Ascending aorta (tissue), 2 donors: ENCODE results near the gene POLG2. TPM values are rescaled to one million over a fixed set of nuclear protein-coding genes. Genes with fewer than 3 reads are reported as not detected.

Experiments used
- DNase-seq, 2 donors: peaks; one replicate each; pipeline ENCODE4 v3.0.0-alpha.2; 2019; ENCODE audit warnings: low spot score in 2 of 2
- H3K27ac ChIP-seq, 2 donors: fragments of 200-600 bp; sonication (generic); one replicate each; pipeline ENCODE4 v1.5.1; 2016 to 2017; ENCODE audit warnings: mild to moderate bottlenecking in 1 of 2
- H3K27me3 ChIP-seq: fragments of 200-600 bp; sonication (generic); one replicate; pipeline ENCODE4 v1.5.1; 2017
- H3K36me3 ChIP-seq, 2 donors: fragments of 200-600 bp; sonication (generic); one replicate each; pipeline ENCODE4 v1.5.1; 2016
- H3K4me1 ChIP-seq, 2 donors: fragments of 200-600 bp; sonication (generic); one replicate each; pipeline ENCODE4 v1.5.1; 2016 to 2017; ENCODE audit warnings: mild to moderate bottlenecking in 1 of 2
- H3K4me3 ChIP-seq, 2 donors: fragments of 200-600 bp; sonication (generic); one replicate each; pipeline ENCODE4 v1.5.1; 2016 to 2017; ENCODE audit warnings: mild to moderate bottlenecking in 1 of 2
- H3K9me3 ChIP-seq, 2 donors: fragments of 200-600 bp; sonication (generic); one replicate each; pipeline ENCODE4 v1.5.1; 2016
- CTCF ChIP-seq, 3 experiments: fragments of 200-600 bp in 2 of 3; fragments of 450-650 bp in 1 of 3; sonication (generic) in 2 of 3; IDR thresholded peaks; one replicate each; pipeline ENCODE4 v1.5.1; 2016 to 2019; ENCODE audit warnings: antibody characterized with exemption in 3 of 3, mild to moderate bottlenecking in 1 of 3, moderate library complexity in 1 of 3
- intact Hi-C: fragments of 100-400 bp; cut with DNase I; formaldehyde crosslinking; loops from one replicate; pipeline ENCODE4 v1.15.1; 2023
- total RNA-seq: library from RNA; depleted of rRNA; stranded (reverse); fragments of >200 nt; gene quantifications from one replicate; pipeline ENCODE4 v1.1.0, GENCODE V29; 2016

The POLG2 gene
- total RNA-seq, 1 donor from 2014 or later, result 1.5 TPM

DNA sequence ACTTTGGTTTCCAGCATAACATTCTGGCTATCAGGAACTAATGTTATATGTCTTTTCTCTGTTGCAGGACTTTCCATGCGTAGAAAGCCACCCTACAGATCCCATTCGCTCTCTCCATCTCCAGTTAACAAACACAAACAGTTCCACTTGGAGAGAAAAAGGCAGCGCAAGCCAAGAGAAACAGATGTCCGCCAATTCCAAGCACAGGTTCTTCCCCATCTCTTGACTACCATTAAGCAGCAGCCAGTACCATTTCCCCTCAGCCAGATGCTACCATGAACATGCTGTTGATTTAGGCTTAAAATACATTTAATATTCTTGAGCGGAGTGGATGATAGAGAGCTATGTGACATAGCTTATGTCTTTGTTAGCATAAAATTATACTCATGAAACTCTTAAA, 32.4 kb upstream of the POLG2 start:
- H3K27ac ChIP-seq, result no peak overlapping the region
- H3K4me3 ChIP-seq, result no peak overlapping the region
- no peak for DNase-seq
- H3K27me3 ChIP-seq, result no peaks in the 10 kb centered on the region
- H3K9me3 ChIP-seq, result no peaks in the 10 kb centered on the region
- no peaks in the 10 kb centered on the region for H3K4me1 ChIP-seq
- peaks cover 80 to 100% of the 10 kb centered on the region in 2 donors for H3K36me3 ChIP-seq
- intact Hi-C loops, result no loop called here
- no peak for TF ChIP-seq CTCF (IDR thresholded peaks at IDR 0.05)

DNA sequence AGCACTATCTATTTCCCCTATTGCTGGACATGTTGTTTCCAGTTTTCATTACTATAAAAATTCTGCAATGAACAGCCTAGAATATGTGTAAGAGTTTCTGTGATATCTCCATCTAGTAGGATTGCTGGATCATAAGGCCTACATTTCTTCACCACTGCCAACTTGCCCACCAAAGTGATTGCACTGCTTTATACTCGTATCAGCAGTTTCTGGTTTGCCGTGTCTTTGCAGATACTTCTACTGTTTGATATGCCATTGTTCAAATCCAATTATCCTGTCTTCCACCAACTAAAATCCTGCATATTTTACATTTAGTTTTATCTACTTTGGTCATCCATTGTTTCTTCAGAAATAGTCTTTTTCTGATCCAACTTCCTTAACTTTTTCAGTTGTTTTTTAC, 31.1 kb upstream of the POLG2 start:
- TF ChIP-seq CTCF (IDR thresholded peaks at IDR 0.05), result no peak
- intact Hi-C loops, result no loop called here
- no peak for DNase-seq
- H3K4me3 ChIP-seq, result no peak overlapping the region
- H3K36me3 ChIP-seq, result peaks cover 78 to 100% of the 10 kb centered on the region in 2 donors
- no peaks in the 10 kb centered on the region for H3K9me3 ChIP-seq
- H3K27me3 ChIP-seq, result no peaks in the 10 kb centered on the region
- no peaks in the 10 kb centered on the region for H3K4me1 ChIP-seq
- no peak overlapping the region for H3K27ac ChIP-seq

DNA sequence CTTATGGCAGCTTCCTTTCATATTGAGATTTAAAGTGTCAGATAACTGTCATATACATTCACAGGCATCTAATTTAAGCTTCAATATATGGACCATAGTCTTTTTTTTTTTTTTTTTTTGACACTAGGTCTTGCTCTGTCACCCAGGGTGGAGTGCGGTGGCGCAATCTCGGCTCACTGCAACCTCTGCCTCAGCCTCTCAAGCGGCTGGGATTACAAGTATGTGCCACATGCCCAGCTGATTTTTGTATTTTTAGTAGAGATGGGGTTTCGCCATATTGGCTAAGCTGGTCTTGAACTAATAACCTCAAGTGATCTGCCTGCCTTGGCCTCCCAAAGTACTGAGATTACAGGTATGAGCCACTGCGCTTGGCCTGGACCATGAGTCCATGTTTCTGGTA, 23.5 kb upstream of the POLG2 start:
- Histone ChIP-seq H3K4me3 (no peak overlapping the region), H3K27ac (no peak overlapping the region), H3K36me3 (peaks cover 65 to 89% of the 10 kb centered on the region in 2 donors), H3K4me1 (no peaks in the 10 kb centered on the region), H3K9me3 (no peaks in the 10 kb centered on the region), H3K27me3 (no peaks in the 10 kb centered on the region)
- intact Hi-C loops, result no loop called here
- TF ChIP-seq CTCF (IDR thresholded peaks at IDR 0.05), result no peak
- DNase-seq, result no peak

GRCh38 chr17:64519601-64520000, 22.7 kb upstream of the POLG2 start:
- H3K4me3 ChIP-seq, result no peak overlapping the region
- H3K27me3 ChIP-seq, result no peaks in the 10 kb centered on the region
- TF ChIP-seq CTCF (IDR thresholded peaks at IDR 0.05), result no peak
- intact Hi-C loops, result no loop called here
- no peak overlapping the region for H3K27ac ChIP-seq
- H3K9me3 ChIP-seq, result no peaks in the 10 kb centered on the region
- no peaks in the 10 kb centered on the region for H3K4me1 ChIP-seq
- peaks cover 62 to 87% of the 10 kb centered on the region in 2 donors for H3K36me3 ChIP-seq
- DNase-seq, result no peak

GRCh38 chr17:64515829-64516228, 19.0 kb upstream of the POLG2 start:
- no peaks in the 10 kb centered on the region for H3K9me3 ChIP-seq
- H3K27ac ChIP-seq, result no peak overlapping the region
- no peak for TF ChIP-seq CTCF (IDR thresholded peaks at IDR 0.05)
- no peak overlapping the region for H3K4me3 ChIP-seq
- intact Hi-C loops, result no loop called here
- DNase-seq, result no peak
- H3K36me3 ChIP-seq, result peaks cover 44 to 70% of the 10 kb centered on the region in 2 donors
- no peaks in the 10 kb centered on the region for H3K27me3 ChIP-seq
- H3K4me1 ChIP-seq, result no peaks in the 10 kb centered on the region

DNA sequence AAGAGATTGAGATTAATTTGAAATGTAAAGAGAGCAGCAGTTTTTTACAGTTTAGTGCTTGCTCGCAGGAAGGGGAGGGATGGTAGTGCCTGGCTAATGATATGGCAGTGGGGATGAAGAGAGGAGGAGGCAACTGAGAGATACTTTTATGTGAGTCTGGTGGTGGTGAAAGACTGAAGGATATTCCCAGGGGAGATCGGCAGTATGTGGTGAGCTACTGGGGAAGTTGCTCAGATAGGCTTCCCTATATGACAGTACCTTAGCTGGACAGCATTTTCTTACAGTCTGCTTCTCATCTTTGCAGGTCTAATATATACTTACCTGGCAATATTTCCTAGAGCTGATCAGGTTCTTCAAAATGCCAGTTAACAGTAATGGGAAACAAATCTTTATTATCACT, 18.6 kb upstream of the POLG2 start:
- Histone ChIP-seq H3K4me3 (no peak overlapping the region), H3K27ac (no peak overlapping the region), H3K27me3 (no peaks in the 10 kb centered on the region), H3K4me1 (no peaks in the 10 kb centered on the region), H3K36me3 (peaks cover 45 to 70% of the 10 kb centered on the region in 2 donors), H3K9me3 (no peaks in the 10 kb centered on the region)
- intact Hi-C loops, result no loop called here
- TF ChIP-seq CTCF (IDR thresholded peaks at IDR 0.05), result no peak
- DNase-seq, result no peak
